Glutamatergic neuron (in vitro differentiated cells): ENCODE data around the gene LRRC10. TPM values are rescaled to one million over a fixed set of nuclear protein-coding genes. Genes with fewer than 3 reads are reported as not detected.

ENCODE experiments used
- DNase-seq: peaks from one replicate; pipeline ENCODE4 v3.0.0; 2022
- H3K27ac Mint-ChIP-seq: one replicate; pipeline ENCODE4 v1.8.0; 2020; ENCODE audit warnings: mild to moderate bottlenecking, mixed read lengths, inconsistent platforms; ENCODE audit not compliant: unreplicated experiment
- H3K27me3 Mint-ChIP-seq: one replicate; pipeline ENCODE4 v1.8.0; 2020; ENCODE audit warnings: mild to moderate bottlenecking, moderate library complexity, mixed read lengths, inconsistent platforms; ENCODE audit not compliant: unreplicated experiment
- H3K36me3 Mint-ChIP-seq: one replicate; pipeline ENCODE4 v1.8.0; 2020; ENCODE audit warnings: mild to moderate bottlenecking, mixed read lengths, inconsistent platforms; ENCODE audit not compliant: unreplicated experiment
- H3K4me1 Mint-ChIP-seq: one replicate; pipeline ENCODE4 v1.8.0; 2020; ENCODE audit warnings: mild to moderate bottlenecking, low read depth, mixed read lengths, inconsistent platforms; ENCODE audit not compliant: unreplicated experiment
- H3K4me3 Mint-ChIP-seq: one replicate; pipeline ENCODE4 v1.8.0; 2020; ENCODE audit warnings: mild to moderate bottlenecking, mixed read lengths, inconsistent platforms; ENCODE audit not compliant: unreplicated experiment
- H3K9me3 Mint-ChIP-seq: one replicate; pipeline ENCODE4 v1.8.0; 2020; ENCODE audit warnings: mild to moderate bottlenecking, moderate library complexity, mixed read lengths, inconsistent platforms; ENCODE audit not compliant: unreplicated experiment
- CTCF ChIP-seq: fragments of 200-600 bp; sonication (generic); IDR thresholded peaks from one replicate; pipeline ENCODE4 v1.5.0; 2021; ENCODE audit not compliant: partially characterized antibody, unreplicated experiment
- total RNA-seq: library from RNA; stranded (reverse); fragmentation: NEBNext Ultra II Directional; extraction: Animal tissue kit (Norgen Biotek cat#: 25700); gene quantifications from one replicate; pipeline ENCODE4 v1.2.1, GENCODE V29; 2021; ENCODE audit not compliant: unreplicated experiment

Gene LRRC10
- total RNA-seq, 1 donor from 2014 or later = not detected

- Mint-ChIP-seq H3K27ac (no peak overlapping the region), H3K4me1 (no peaks in the 10 kb centered on the region), H3K9me3 (no peaks in the 10 kb centered on the region), H3K36me3 (no peaks in the 10 kb centered on the region), H3K27me3 (peaks cover 6% of the 10 kb centered on the region), H3K4me3 (no peak overlapping the region)
- peak; percentile 83 for TF ChIP-seq CTCF
- DNase-seq = peak; percentile 78
Observed at GRCh38 chr12:69639400-69640016, 28.8 kb upstream of the LRRC10 start.

GRCh38 chr12:69633061-69633460 lies 22.4 kb upstream of the LRRC10 start:
- Mint-ChIP-seq H3K4me3 (no peak overlapping the region), H3K36me3 (no peaks in the 10 kb centered on the region), H3K27me3 (peaks cover 3% of the 10 kb centered on the region), H3K9me3 (no peaks in the 10 kb centered on the region), H3K4me1 (no peaks in the 10 kb centered on the region), H3K27ac (no peak overlapping the region)
- DNase-seq = no peak
- no peak for TF ChIP-seq CTCF

GRCh38 chr12:69630191-69630590 lies 19.5 kb upstream of the LRRC10 start:
- Mint-ChIP-seq H3K27ac (no peak overlapping the region), H3K4me3 (no peak overlapping the region), H3K9me3 (peaks cover 3% of the 10 kb centered on the region), H3K27me3 (peaks cover 3% of the 10 kb centered on the region), H3K36me3 (no peaks in the 10 kb centered on the region), H3K4me1 (no peaks in the 10 kb centered on the region)
- peak; percentile 29 for TF ChIP-seq CTCF
- no peak for DNase-seq

- no peak for DNase-seq
- Mint-ChIP-seq H3K36me3 (no peaks in the 10 kb centered on the region), H3K9me3 (peaks cover 3% of the 10 kb centered on the region), H3K4me3 (no peak overlapping the region), H3K27me3 (peaks cover 3% of the 10 kb centered on the region), H3K27ac (no peak overlapping the region), H3K4me1 (no peaks in the 10 kb centered on the region)
- TF ChIP-seq CTCF = no peak
Observed at GRCh38 chr12:69627501-69627900, 16.8 kb upstream of the LRRC10 start.

GRCh38 chr12:69623970-69624369 lies 13.3 kb upstream of the LRRC10 start:
- peaks cover 3% of the 10 kb centered on the region for H3K27me3 Mint-ChIP-seq
- no peak overlapping the region for H3K4me3 Mint-ChIP-seq
- no peak for DNase-seq
- H3K4me1 Mint-ChIP-seq = peaks cover 6% of the 10 kb centered on the region
- TF ChIP-seq CTCF = no peak
- peaks cover 3% of the 10 kb centered on the region for H3K9me3 Mint-ChIP-seq
- no peak overlapping the region for H3K27ac Mint-ChIP-seq
- H3K36me3 Mint-ChIP-seq = no peaks in the 10 kb centered on the region
